ENCODE data around the gene ABLIM2.

- TF ChIP-seq EP300 (conservative IDR thresholded peaks at IDR 0.05; ENCODE audit: poor library complexity, severe bottlenecking) (no peak), TAF1 (IDR thresholded peaks at IDR 0.05; ENCODE audit: low read depth) (no peak), CTCF (IDR thresholded peaks at IDR 0.05; ENCODE audit: poor library complexity, severe bottlenecking) (no peak)
Measured at GRCh38 chr4:8053688-8054449, 104.7 kb downstream of the ABLIM2 start.

Data from neural cell (in vitro differentiated cells).